Hepatocyte (in vitro differentiated cells): Measurements from ENCODE around the gene PRDM1. TPM values are rescaled to one million over a fixed set of nuclear protein-coding genes. Genes with fewer than 3 reads are reported as not detected.

ENCODE experiments used
- DNase-seq: peaks from one replicate; pipeline ENCODE4 v3.0.0-alpha.2; 2016; ENCODE audit warnings: low spot score
- H2AFZ ChIP-seq: fragments of 200-600 bp; sonication (generic); 2 replicates; pipeline ENCODE4 v1.6.0; 2016; ENCODE audit warnings: antibody characterized with exemption, mild to moderate bottlenecking
- H3K27ac ChIP-seq: fragments of 200-600 bp; sonication (generic); 2 replicates; pipeline ENCODE4 v1.5.1; 2016; ENCODE audit warnings: mild to moderate bottlenecking
- H3K27me3 ChIP-seq: fragments of 200-600 bp; sonication (generic); 2 replicates; pipeline ENCODE4 v1.6.1; 2016
- H3K36me3 ChIP-seq: fragments of 200-600 bp; sonication (generic); replicated peaks from 2 replicates; pipeline ENCODE4 v1.5.1; 2016; ENCODE audit warnings: low read depth; ENCODE audit not compliant: insufficient read depth
- H3K4me1 ChIP-seq: fragments of 200-600 bp; sonication (generic); 2 replicates; pipeline ENCODE4 v1.5.1; 2016; ENCODE audit warnings: mild to moderate bottlenecking, moderate library complexity; ENCODE audit not compliant: insufficient read depth
- H3K4me2 ChIP-seq: fragments of 200-600 bp; sonication (generic); 2 replicates; pipeline ENCODE4 v1.6.0; 2016
- H3K4me3 ChIP-seq: fragments of 200-600 bp; sonication (generic); 2 replicates; pipeline ENCODE4 v1.5.1; 2016; ENCODE audit warnings: mild to moderate bottlenecking
- H3K79me2 ChIP-seq: fragments of 200-600 bp; sonication (generic); 2 replicates; pipeline ENCODE4 v1.6.0; 2017; ENCODE audit warnings: mild to moderate bottlenecking
- H3K9me2 ChIP-seq: fragments of 200-600 bp; sonication (generic); replicated peaks from 2 replicates; pipeline ENCODE4 v1.6.0; 2017; ENCODE audit warnings: mild to moderate bottlenecking; ENCODE audit not compliant: insufficient read depth
- H3K9me3 ChIP-seq: fragments of 200-600 bp; sonication (generic); 2 replicates; pipeline ENCODE4 v1.5.1; 2016; ENCODE audit warnings: low read depth, mild to moderate bottlenecking
- H4K20me1 ChIP-seq: fragments of 200-600 bp; sonication (generic); 2 replicates; pipeline ENCODE4 v1.6.0; 2016; ENCODE audit warnings: mild to moderate bottlenecking; ENCODE audit not compliant: insufficient read depth, poor library complexity, severe bottlenecking
- CTCF ChIP-seq: fragments of 200-600 bp; sonication (generic); IDR thresholded peaks from 2 replicates; pipeline ENCODE4 v1.5.1; 2016; ENCODE audit warnings: antibody characterized with exemption, mild to moderate bottlenecking; ENCODE audit not compliant: poor library complexity
- EZH2 ChIP-seq: fragments of 200-600 bp; sonication (generic); IDR thresholded peaks from 2 replicates; pipeline ENCODE4 v1.6.1; 2016; ENCODE audit warnings: antibody characterized with exemption, mild to moderate bottlenecking, borderline replicate concordance
- EZH2phosphoT487 ChIP-seq: fragments of 200-600 bp; sonication (generic); IDR thresholded peaks from one replicate; pipeline ENCODE4 v1.6.1; 2018; ENCODE audit warnings: antibody characterized with exemption, mild to moderate bottlenecking, low read depth, moderate library complexity; ENCODE audit not compliant: unreplicated experiment, severe bottlenecking
- WGBS: methylation state at CpG from one replicate; pipeline ENCODE4 v1.1.6; 2016; ENCODE audit warnings: low lambda C conversion rate; ENCODE audit errors: missing lambda C conversion rate; 5-methylcytosine and 5-hydroxymethylcytosine counted together
- polyA plus RNA-seq: library from polyadenylated mRNA; unstranded; fragments of >200 nt; fragmentation: Nextera tagmentation; extraction: Ambion mirVana; gene quantifications from 2 replicates; pipeline ENCODE4 v1.2.1, GENCODE V29; 2016
- total RNA-seq: library from RNA; depleted of rRNA; stranded (reverse); fragments of >200 nt; gene quantifications from 2 replicates; pipeline ENCODE4 v1.2.3, GENCODE V29; 2014

PRDM1 gene
- total and polyA plus RNA-seq, 2 experiments from 2014 or later = 18.0 to 19.3 TPM

GRCh38 chr6:106063448-106063850, 22.7 kb upstream of the PRDM1 start:
- Histone ChIP-seq H3K79me2 (peaks cover 44% of the 10 kb centered on the region), H3K4me1 (no peaks in the 10 kb centered on the region), H4K20me1 (peaks cover 12% of the 10 kb centered on the region), H2AFZ (no peak overlapping the region), H3K27me3 (peaks cover 15% of the 10 kb centered on the region), H3K9me2 (no peaks in the 10 kb centered on the region), H3K9me3 (no peaks in the 10 kb centered on the region), H3K36me3 (no peaks in the 10 kb centered on the region), H3K4me3 (no peak overlapping the region), H3K27ac (no peak overlapping the region), H3K4me2 (no peak overlapping the region)
- TF ChIP-seq CTCF = no peak
- TF ChIP-seq EZH2phosphoT487 = no peak
- no peak for TF ChIP-seq EZH2
- DNase-seq = no peak
- WGBS = 95% methylated on average over 2 of the region's 2 CpGs

- WGBS = 29% methylated on average over 3 of the region's 3 CpGs
- H2AFZ ChIP-seq = no peak overlapping the region
- H3K27me3 ChIP-seq = peaks cover 15% of the 10 kb centered on the region
- no peaks in the 10 kb centered on the region for H3K9me2 ChIP-seq
- no peaks in the 10 kb centered on the region for H3K9me3 ChIP-seq
- no peak for DNase-seq
- H3K4me2 ChIP-seq = no peak overlapping the region
- no peak overlapping the region for H3K27ac ChIP-seq
- no peaks in the 10 kb centered on the region for H3K4me1 ChIP-seq
- H3K4me3 ChIP-seq = no peak overlapping the region
- peaks cover 12% of the 10 kb centered on the region for H4K20me1 ChIP-seq
- peaks cover 38% of the 10 kb centered on the region for H3K79me2 ChIP-seq
- no peaks in the 10 kb centered on the region for H3K36me3 ChIP-seq
- TF ChIP-seq EZH2 (no peak), EZH2phosphoT487 (no peak), CTCF (no peak)
Measured at GRCh38 chr6:106064142-106064541, 22.0 kb upstream of the PRDM1 start.

DNA sequence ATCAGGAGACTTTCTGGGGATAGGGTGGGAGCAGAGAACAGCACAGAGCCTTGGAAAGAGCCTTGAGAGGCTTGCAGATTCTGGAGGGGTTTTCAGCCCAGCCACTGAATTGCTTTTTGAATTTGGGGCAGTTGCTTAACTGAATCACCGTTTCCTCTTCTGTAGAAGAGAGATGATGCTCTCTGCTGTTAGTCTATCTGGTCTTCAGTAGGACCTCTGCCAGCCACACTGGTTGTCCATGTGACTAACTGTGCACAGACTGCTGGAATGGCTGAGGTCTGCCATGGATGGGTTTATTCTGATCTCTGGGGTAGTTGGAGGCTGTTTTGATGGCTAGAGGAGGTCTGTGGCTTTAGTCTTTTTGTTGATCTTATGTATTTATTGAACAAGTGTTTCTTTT, 21.4 kb upstream of the PRDM1 start:
- Histone ChIP-seq H3K27me3 (peaks cover 15% of the 10 kb centered on the region), H3K36me3 (no peaks in the 10 kb centered on the region), H2AFZ (no peak overlapping the region), H3K4me1 (peaks cover 3% of the 10 kb centered on the region), H3K79me2 (peaks cover 32% of the 10 kb centered on the region), H3K27ac (no peak overlapping the region), H3K9me2 (no peaks in the 10 kb centered on the region), H3K4me2 (no peak overlapping the region), H3K4me3 (no peak overlapping the region), H3K9me3 (no peaks in the 10 kb centered on the region), H4K20me1 (peaks cover 12% of the 10 kb centered on the region)
- TF ChIP-seq EZH2phosphoT487 (no peak), EZH2 (no peak), CTCF (no peak)
- no peak for DNase-seq
- WGBS = 97% methylated on average over 1 of the region's 1 CpG

- Histone ChIP-seq H4K20me1 (peaks cover 12% of the 10 kb centered on the region), H3K4me1 (peaks cover 5% of the 10 kb centered on the region), H3K79me2 (peaks cover 17% of the 10 kb centered on the region), H3K36me3 (no peaks in the 10 kb centered on the region), H3K27me3 (peaks cover 11% of the 10 kb centered on the region), H3K9me3 (no peaks in the 10 kb centered on the region), H2AFZ (no peak overlapping the region), H3K4me3 (no peak overlapping the region), H3K27ac (no peak overlapping the region), H3K4me2 (no peak overlapping the region), H3K9me2 (no peaks in the 10 kb centered on the region)
- TF ChIP-seq CTCF (no peak), EZH2phosphoT487 (no peak), EZH2 (no peak)
- no peak for DNase-seq
- 66% methylated on average over 1 of the region's 1 CpG for WGBS
Measured at GRCh38 chr6:106066989-106067388, 19.1 kb upstream of the PRDM1 start.
